Stimulated activated naive B cell treated with anti-CD40 and anti-IgM and Interleukin-4, amounts not matched to agents 10 μg/mL and 1 μg/mL and 100 μg/mL, for 72 hours (primary cell): ENCODE data around the gene B3GAT2.
A peak's percentile ranks its signal among the peaks of the same experiment; 100 is the strongest.

Experiments used
- ATAC-seq, 2 donors: fragments of 150-1000 bp; cut with Tn5 transposase; replicated peaks; 2 replicates each; pipeline ENCODE4 v1.10.0; 2021; ENCODE audit warnings: moderate library complexity in 1 of 2
- DNase-seq: peaks from one replicate; pipeline ENCODE4 v3.0.0; 2021
- H3K27ac Mint-ChIP-seq: one replicate; pipeline ENCODE4 v1.8.0; 2022; ENCODE audit warnings: mild to moderate bottlenecking, mixed read lengths
- H3K27me3 Mint-ChIP-seq, 2 donors: one replicate each; pipeline ENCODE4 v1.8.0; 2022; ENCODE audit warnings: mixed read lengths in 2 of 2
- H3K36me3 Mint-ChIP-seq, 2 donors: one replicate each; pipeline ENCODE4 v1.8.0; 2022; ENCODE audit warnings: mixed read lengths in 2 of 2, mild to moderate bottlenecking in 1 of 2
- H3K4me1 Mint-ChIP-seq, 2 donors: one replicate each; pipeline ENCODE4 v1.8.0; 2022; ENCODE audit warnings: mixed read lengths in 2 of 2, mild to moderate bottlenecking in 1 of 2
- H3K4me3 Mint-ChIP-seq, 2 donors: one replicate each; pipeline ENCODE4 v1.8.0; 2022; ENCODE audit warnings: mild to moderate bottlenecking in 2 of 2, mixed read lengths in 2 of 2, moderate library complexity in 1 of 2
- H3K9me3 Mint-ChIP-seq, 2 donors: one replicate each; pipeline ENCODE4 v1.8.0; 2022; ENCODE audit warnings: mixed read lengths in 2 of 2, mild to moderate bottlenecking in 1 of 2

B3GAT2 gene, protein sequence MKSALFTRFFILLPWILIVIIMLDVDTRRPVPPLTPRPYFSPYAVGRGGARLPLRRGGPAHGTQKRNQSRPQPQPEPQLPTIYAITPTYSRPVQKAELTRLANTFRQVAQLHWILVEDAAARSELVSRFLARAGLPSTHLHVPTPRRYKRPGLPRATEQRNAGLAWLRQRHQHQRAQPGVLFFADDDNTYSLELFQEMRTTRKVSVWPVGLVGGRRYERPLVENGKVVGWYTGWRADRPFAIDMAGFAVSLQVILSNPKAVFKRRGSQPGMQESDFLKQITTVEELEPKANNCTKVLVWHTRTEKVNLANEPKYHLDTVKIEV

DNA sequence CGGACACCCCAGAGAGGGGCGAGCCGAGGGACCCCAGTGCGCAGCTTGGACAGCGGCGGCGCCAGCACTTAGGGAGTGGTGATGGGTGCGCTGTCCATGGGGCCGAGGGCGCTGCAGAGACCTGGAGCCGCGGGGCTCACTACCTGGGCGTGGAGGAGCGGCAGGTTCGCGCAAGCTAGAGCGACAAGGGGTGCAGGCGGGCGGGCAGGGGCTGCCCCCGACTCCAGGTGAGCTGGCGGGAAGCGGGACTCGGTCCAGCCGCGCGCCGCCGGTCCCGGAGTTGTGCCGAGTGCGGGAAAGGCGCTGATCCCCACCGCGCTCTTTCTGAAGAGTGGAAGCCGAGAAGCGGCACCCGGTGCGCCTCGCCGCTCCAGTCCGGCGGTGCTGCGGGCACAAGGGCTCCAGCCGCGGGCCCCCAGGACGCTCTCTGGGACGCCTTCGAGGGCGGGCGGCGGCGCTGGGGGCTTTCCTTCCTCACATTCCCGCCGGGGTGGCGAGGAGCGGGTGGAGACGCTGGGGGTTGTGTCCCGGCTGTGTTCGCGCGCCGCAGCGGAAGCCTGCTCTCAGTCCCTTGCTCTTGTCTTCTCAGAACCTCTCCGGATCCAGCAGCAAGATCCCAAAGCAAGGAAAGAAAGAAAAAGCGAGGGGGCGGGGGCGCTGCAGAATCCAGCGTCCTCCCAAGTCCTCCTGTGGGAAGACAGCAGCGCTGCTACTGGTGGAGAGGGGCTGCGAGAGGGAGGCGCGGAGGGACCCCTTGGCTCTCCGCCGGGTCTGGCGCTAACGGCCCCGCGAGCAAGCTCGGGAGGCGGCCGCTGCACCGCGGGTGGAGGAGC is at the start of gene B3GAT2:
Gene B3GAT2 (minus strand): TSS at position 610 of the 833 bp plus-strand sequence. CDS start 631 bp downstream, outside the sequence.
- Mint-ChIP-seq H3K9me3 (no peaks in the 10 kb centered on the region), H3K4me3 (peak within 1 kb of the TSS; percentile 86 to 91), H3K36me3 (peaks cover 0 to 2% of the 10 kb centered on the region in 2 donors), H3K4me1 (peaks cover 15 to 31% of the 10 kb centered on the region in 2 donors), H3K27ac (peak within 1 kb of the TSS; percentile 87), H3K27me3 (peaks cover 53 to 64% of the 10 kb centered on the region in 2 donors)
- ATAC-seq, result peak; percentile 16 to 17
- no peak for DNase-seq

DNA sequence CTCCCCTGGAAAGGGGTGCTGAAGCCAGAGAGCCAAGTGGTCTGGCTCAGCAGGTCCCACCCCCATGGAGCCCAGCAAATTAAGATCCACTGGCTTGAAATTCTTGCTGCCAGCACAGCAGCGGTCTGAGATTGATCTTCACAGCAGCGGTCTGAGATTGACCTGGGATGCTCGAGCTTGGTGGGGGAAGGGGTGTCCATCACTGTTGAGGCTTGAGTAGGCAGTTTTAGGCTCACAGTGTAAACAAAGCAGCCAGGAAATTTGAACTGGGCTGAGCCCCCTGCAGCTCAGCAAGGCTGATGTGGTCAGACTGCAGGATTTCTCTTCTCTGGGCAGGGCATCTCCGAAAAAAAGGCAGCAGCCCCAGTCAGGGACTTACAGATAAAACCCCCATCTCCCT is 41.3 kb upstream of the B3GAT2 start:
- no peaks in the 10 kb centered on the region for H3K4me1 Mint-ChIP-seq
- H3K36me3 Mint-ChIP-seq, result no peaks in the 10 kb centered on the region
- peaks cover 4 to 5% of the 10 kb centered on the region in 2 donors for H3K9me3 Mint-ChIP-seq
- DNase-seq (no peak), ATAC-seq (no peak)
- H3K27me3 Mint-ChIP-seq, result peaks cover 28 to 48% of the 10 kb centered on the region in 2 donors
- H3K4me3 Mint-ChIP-seq, result no peak overlapping the region
- H3K27ac Mint-ChIP-seq, result no peak overlapping the region

DNA sequence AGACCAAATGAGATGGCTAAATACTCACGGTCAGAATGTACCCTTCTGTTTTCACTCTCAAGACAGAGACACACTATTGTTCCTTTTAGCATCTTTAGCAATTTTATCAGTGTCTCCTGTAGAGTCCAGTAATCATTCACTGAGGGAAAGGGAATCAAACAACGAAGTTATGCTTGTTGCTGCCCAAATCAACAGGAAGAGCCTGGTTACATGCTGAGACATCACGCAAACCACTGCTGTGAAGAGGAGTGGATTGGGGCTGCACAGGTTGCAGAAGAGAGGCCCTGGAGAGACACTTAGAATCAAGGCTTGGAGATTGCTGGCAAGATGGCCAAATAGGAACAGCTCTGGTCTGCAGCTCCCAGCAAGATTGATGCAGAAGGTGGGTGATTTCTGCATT is 40.5 kb upstream of the B3GAT2 start:
- peaks cover 28 to 41% of the 10 kb centered on the region in 2 donors for H3K27me3 Mint-ChIP-seq
- H3K4me1 Mint-ChIP-seq, result no peaks in the 10 kb centered on the region
- DNase-seq, result no peak
- ATAC-seq, result no peak
- H3K4me3 Mint-ChIP-seq, result no peak overlapping the region
- H3K27ac Mint-ChIP-seq, result no peak overlapping the region
- peaks cover 4% of the 10 kb centered on the region in 2 donors for H3K9me3 Mint-ChIP-seq
- no peaks in the 10 kb centered on the region for H3K36me3 Mint-ChIP-seq

DNA sequence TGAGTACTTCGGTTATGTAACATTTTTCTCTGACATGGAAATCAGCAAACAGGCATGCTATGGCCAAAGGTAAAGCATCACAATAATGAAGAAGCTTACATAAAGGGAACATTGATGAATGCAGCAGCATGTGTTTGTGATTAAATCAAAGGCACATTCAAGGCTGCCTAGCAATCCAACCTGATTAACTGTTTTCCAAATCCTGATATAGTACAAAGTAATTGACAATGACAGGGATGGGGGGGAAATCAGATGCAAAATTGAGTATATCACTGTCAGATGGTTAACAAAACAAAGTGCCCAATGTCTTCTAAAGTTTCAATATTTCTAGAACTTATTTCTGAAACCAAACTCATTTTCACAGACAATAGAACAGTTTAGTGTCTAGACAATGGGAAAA is 39.2 kb upstream of the B3GAT2 start:
- Mint-ChIP-seq H3K27ac (no peak overlapping the region), H3K4me3 (no peak overlapping the region), H3K9me3 (peaks cover 0 to 1% of the 10 kb centered on the region in 2 donors), H3K4me1 (no peaks in the 10 kb centered on the region), H3K36me3 (no peaks in the 10 kb centered on the region), H3K27me3 (peaks cover 24 to 29% of the 10 kb centered on the region in 2 donors)
- no peak for ATAC-seq
- DNase-seq, result no peak

DNA sequence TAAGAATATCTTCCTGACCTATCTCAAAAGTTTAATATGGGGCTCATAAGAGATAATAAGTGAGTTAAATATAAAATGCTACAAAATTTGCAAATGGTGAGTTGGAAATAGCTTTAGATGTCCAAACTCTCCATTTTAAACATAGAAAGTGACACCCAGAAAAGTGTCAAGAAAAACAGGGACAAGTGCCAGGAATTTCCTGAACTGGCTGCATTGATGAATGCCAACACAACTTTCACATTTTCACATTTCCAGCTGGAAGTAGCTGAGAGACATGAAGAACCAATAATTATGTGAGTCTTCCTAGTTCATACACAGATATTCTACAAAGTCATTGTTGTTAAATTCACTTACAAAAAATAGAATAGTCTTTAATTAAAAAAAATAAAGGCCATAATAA is 38.6 kb upstream of the B3GAT2 start:
- no peak overlapping the region for H3K27ac Mint-ChIP-seq
- H3K27me3 Mint-ChIP-seq, result peaks cover 23% of the 10 kb centered on the region in 2 donors
- no peaks in the 10 kb centered on the region for H3K4me1 Mint-ChIP-seq
- no peaks in the 10 kb centered on the region for H3K36me3 Mint-ChIP-seq
- no peak for DNase-seq
- ATAC-seq, result no peak
- peaks cover 0 to 1% of the 10 kb centered on the region in 2 donors for H3K9me3 Mint-ChIP-seq
- no peak overlapping the region for H3K4me3 Mint-ChIP-seq

DNA sequence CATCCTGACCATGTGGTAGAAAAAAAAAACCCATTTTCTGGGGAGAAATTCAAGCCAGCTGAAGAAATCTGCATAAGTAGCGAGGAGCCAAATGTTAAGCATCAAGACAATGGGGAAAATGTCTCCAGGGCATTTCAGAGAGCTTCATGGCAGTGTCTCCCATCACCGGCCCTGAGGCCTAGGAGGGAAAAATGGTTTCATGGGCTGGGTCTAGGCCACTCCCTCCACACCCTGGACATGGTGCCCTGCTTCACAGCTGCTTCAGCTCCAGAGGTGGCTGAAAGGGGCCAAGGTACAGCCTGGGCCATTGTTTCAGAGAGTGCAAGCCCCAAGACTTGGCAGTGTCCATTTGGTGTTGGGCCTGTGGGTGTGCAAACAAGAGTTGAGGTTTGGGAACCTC is 34.4 kb upstream of the B3GAT2 start:
- Mint-ChIP-seq H3K4me3 (no peak overlapping the region), H3K36me3 (no peaks in the 10 kb centered on the region), H3K27me3 (peaks cover 5 to 18% of the 10 kb centered on the region in 2 donors), H3K27ac (no peak overlapping the region), H3K9me3 (peaks cover 0 to 1% of the 10 kb centered on the region in 2 donors), H3K4me1 (no peaks in the 10 kb centered on the region)
- ATAC-seq, result no peak
- DNase-seq, result no peak

DNA sequence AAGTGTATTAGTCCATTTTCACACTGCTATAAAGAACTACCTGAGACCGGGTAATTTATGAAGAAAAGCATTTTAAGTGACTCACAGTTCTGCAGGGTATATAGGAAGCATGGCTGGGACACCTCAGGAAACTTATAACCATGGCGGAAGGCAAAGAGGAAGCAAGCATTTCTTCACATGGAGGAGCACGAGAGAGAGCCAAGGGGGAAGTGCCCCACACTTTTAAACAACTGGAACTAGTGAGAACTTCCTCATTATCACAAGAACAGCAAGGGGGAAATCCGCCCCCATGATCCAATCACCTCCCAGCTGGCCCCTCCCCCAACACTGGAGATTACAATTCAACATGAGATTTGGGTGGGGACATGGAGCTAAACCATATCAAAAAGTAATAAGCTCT is 28.3 kb upstream of the B3GAT2 start:
- Mint-ChIP-seq H3K4me1 (peaks cover 0 to 7% of the 10 kb centered on the region in 2 donors), H3K4me3 (no peak overlapping the region), H3K9me3 (peaks cover 6 to 7% of the 10 kb centered on the region in 2 donors), H3K27me3 (peaks cover 0 to 6% of the 10 kb centered on the region in 2 donors), H3K27ac (no peak overlapping the region), H3K36me3 (no peaks in the 10 kb centered on the region)
- ATAC-seq, result peak; percentile 39 to 43
- no peak for DNase-seq

DNA sequence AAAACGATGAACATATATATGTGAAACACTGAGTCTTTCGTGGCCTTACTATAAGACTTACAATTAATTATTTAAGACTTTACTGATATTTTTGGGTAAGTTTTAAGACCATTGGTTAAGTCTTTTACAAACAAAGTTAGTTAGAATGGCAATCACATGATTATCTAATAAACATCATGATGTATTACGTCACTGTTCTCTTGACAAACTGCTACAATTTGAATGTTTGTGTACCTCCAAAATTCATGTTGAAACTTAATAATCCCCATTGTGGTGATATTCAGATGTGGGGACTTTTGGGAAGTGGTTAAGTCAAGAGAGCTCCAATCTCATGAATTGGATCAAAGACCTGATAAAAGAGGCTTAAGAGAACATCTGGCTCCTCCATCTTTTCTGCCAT is 25.9 kb upstream of the B3GAT2 start:
- Mint-ChIP-seq H3K36me3 (no peaks in the 10 kb centered on the region), H3K4me3 (no peak overlapping the region), H3K27me3 (no peaks in the 10 kb centered on the region), H3K27ac (no peak overlapping the region), H3K9me3 (peaks cover 10% of the 10 kb centered on the region in 2 donors), H3K4me1 (peaks cover 0 to 7% of the 10 kb centered on the region in 2 donors)
- ATAC-seq (no peak), DNase-seq (no peak)

DNA sequence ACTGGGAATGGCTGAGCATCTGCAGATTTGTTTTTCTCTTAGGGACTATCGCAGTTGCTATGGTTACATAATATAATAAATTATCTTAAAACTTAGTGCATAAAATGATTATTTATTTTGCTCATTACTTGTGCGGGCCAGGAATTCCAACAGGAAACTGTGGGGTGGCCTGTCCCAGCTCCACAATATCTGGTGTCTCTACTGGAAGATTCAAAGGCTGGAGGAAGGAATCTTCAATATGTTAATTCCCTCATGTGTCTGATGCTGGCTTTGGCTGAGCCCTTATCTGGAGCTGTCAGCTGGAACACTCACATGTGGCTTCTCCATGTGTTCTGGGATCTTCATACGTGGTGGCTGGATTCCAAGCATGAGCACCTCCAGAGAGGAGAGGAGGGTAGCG is 23.9 kb upstream of the B3GAT2 start:
- no peak for DNase-seq
- Mint-ChIP-seq H3K27me3 (peaks cover 11 to 13% of the 10 kb centered on the region in 2 donors), H3K9me3 (peaks cover 10% of the 10 kb centered on the region in 2 donors), H3K27ac (no peak overlapping the region), H3K36me3 (no peaks in the 10 kb centered on the region), H3K4me1 (peaks cover 0 to 7% of the 10 kb centered on the region in 2 donors), H3K4me3 (no peak overlapping the region)
- ATAC-seq, result no peak

DNA sequence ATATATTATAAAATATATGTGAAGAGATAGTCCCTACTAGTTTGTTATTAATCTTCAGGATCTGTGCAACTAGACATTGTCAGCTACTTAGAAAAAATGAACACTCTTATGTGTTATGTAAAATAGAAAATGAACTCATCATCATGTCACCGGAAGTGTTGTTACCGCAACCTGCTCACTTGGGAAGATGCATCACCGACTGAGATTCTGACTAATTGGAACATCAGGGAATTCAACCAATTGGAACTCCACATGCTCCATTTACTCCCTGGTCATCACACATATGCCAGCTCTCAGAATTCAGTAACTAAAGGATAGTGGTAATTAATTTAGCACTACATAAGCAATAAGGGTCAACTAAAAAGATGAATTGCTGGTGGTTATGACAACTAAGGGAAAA is 16.7 kb upstream of the B3GAT2 start:
- H3K36me3 Mint-ChIP-seq, result peaks cover 4% of the 10 kb centered on the region in 2 donors
- ATAC-seq (no peak), DNase-seq (no peak)
- no peak overlapping the region for H3K27ac Mint-ChIP-seq
- peaks cover 4 to 8% of the 10 kb centered on the region in 2 donors for H3K9me3 Mint-ChIP-seq
- no peak overlapping the region for H3K4me3 Mint-ChIP-seq
- H3K4me1 Mint-ChIP-seq, result no peaks in the 10 kb centered on the region
- peaks cover 32 to 33% of the 10 kb centered on the region in 2 donors for H3K27me3 Mint-ChIP-seq

DNA sequence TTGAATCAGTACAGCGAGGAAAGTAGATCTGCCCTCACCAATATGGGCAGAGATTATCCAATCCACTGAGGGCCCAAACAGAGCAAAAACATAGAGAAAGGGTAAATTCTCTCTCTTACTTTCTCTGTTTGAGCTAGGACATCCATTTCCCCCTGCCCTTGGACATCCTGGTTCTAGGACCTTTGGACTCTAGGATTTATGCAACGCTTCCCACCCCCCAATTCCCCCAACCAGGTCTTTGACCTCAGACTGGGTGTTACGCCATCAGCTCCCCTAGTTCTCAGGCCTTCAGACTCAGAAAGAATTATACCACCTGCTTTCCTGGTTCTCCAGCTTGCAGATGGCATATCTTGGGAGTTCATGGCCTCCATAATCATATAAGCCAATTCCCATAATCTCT is 10.2 kb upstream of the B3GAT2 start:
- no peaks in the 10 kb centered on the region for H3K4me1 Mint-ChIP-seq
- ATAC-seq (no peak), DNase-seq (no peak)
- peaks cover 4 to 7% of the 10 kb centered on the region in 2 donors for H3K9me3 Mint-ChIP-seq
- no peaks in the 10 kb centered on the region for H3K36me3 Mint-ChIP-seq
- no peak overlapping the region for H3K4me3 Mint-ChIP-seq
- H3K27me3 Mint-ChIP-seq, result peaks cover under 1 to 6% of the 10 kb centered on the region in 2 donors
- H3K27ac Mint-ChIP-seq, result no peak overlapping the region

DNA sequence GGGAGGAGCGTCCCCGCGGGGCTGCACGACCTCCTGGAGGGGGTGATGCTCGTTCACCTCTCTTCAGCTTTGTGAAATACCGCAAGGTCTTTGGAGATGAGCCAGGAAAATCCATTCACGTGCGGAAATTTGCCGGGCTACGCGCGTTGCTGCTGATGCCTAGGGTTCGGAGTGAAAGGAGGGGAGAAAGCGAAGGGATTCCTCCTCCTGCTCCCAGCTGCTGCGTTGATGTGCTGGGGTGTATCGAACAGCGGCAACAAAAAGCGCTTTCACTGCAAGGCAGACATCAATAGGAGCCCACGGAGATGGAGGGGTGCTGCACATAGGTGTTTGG is 391 bp upstream of the B3GAT2 start:
- Mint-ChIP-seq H3K9me3 (peaks cover 0 to under 1% of the 10 kb centered on the region in 2 donors), H3K36me3 (peaks cover 0 to 2% of the 10 kb centered on the region in 2 donors), H3K27me3 (peaks cover 55 to 64% of the 10 kb centered on the region in 2 donors), H3K4me3 (peak overlapping the region; percentile 46 to 86), H3K27ac (no peak overlapping the region), H3K4me1 (peaks cover 15 to 31% of the 10 kb centered on the region in 2 donors)
- DNase-seq (no peak), ATAC-seq (no peak)

DNA sequence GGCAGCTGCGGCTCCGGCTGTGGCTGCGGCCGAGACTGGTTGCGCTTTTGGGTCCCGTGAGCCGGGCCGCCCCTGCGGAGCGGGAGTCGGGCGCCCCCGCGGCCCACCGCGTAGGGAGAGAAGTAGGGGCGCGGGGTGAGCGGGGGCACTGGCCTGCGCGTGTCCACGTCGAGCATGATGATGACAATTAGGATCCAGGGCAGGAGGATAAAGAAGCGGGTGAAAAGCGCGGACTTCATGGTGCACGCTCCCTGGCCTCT is 739 bp downstream of the B3GAT2 start:
- H3K4me1 Mint-ChIP-seq, result peaks cover 15 to 31% of the 10 kb centered on the region in 2 donors
- H3K9me3 Mint-ChIP-seq, result no peaks in the 10 kb centered on the region
- H3K27ac Mint-ChIP-seq, result peak overlapping the region; percentile 87
- H3K4me3 Mint-ChIP-seq, result peak overlapping the region; percentile 86 to 91
- DNase-seq, result no peak
- H3K27me3 Mint-ChIP-seq, result peaks cover 53 to 64% of the 10 kb centered on the region in 2 donors
- H3K36me3 Mint-ChIP-seq, result peaks cover 0 to 2% of the 10 kb centered on the region in 2 donors
- ATAC-seq, result no peak

DNA sequence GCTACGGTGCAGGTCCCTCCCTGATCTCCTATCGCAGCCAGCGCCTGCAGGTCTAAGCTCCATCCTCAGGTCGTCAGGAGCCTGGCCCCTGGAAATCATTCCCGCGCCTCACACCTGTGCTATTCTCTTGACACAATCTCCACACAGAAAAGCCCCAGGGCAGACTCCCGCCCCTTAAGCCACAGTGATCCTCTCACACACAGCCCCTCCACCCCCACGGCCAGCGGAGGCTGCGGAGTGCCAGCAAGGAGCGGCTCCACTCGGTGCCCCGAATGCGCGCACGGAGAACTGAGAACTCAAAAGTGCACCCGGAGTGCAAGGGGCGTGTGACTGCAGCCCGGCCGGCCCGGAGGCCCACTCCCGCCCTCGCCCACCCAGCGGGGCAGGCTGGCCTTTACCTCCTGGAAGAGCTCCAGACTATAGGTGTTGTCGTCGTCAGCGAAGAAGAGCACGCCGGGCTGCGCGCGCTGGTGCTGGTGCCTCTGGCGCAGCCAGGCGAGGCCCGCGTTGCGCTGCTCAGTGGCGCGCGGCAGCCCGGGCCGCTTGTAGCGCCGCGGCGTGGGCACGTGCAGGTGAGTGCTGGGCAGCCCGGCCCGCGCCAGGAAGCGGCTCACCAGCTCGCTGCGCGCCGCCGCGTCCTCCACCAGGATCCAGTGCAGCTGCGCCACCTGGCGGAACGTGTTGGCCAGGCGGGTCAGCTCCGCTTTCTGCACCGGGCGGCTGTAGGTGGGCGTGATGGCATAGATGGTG is 1.2 kb downstream of the B3GAT2 start:
- DNase-seq, result peak; percentile 80
- peaks cover 53 to 64% of the 10 kb centered on the region in 2 donors for H3K27me3 Mint-ChIP-seq
- peak overlapping the region; percentile 87 for H3K27ac Mint-ChIP-seq
- H3K4me3 Mint-ChIP-seq, result peak overlapping the region; percentile 86 to 91
- no peaks in the 10 kb centered on the region for H3K9me3 Mint-ChIP-seq
- peaks cover 0 to 2% of the 10 kb centered on the region in 2 donors for H3K36me3 Mint-ChIP-seq
- peak; percentile 90 to 93 for ATAC-seq
- H3K4me1 Mint-ChIP-seq, result peaks cover 15 to 31% of the 10 kb centered on the region in 2 donors
